ENCODE measurements around the gene ABCF2.

Gene ABCF2

DNA sequence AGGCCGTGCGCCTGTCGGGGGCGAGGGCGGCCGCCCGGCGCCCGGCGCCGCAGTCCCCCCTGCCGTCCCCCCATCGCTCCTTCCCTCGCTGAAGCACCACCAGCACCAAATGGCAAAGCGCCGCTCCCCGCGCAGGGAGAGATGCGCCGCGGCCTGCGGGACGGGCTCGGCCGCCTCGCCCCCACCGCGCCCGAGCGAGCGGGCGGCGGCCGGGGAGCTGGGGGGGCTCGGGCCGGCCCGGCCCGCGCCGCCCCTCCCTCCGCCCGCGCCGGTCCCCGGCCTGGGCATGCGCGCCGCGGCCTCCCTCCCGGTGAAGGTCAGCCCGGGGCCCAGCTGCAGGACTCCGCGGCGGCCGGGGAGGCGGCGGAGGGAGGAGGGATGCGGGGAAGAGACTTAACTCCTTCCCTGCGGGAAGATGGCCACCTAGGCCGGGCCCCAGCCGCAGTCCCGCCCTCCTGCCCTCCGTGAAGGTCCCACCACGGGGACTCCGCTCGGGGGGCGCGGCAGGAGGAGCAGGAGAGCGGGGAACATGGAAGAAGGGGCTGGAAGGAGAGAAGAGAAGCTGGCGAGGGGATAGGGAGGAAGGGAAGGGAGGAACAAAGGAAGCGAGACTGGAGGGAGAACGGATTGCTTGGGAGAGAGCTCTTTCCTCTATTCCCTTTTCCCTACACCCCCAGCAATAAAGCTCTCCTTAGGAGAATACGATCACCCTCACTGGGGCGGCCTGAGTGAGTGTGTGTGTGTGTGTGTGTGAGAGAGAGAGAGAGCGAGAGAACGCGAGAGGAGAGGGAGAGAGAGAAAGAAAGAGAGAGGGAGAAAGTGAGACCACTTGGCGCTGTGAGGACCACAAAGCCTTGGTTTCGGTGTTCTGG lies 24.9 kb upstream of the ABCF2 start:
- DNase-seq: peak; percentile 65

DNA sequence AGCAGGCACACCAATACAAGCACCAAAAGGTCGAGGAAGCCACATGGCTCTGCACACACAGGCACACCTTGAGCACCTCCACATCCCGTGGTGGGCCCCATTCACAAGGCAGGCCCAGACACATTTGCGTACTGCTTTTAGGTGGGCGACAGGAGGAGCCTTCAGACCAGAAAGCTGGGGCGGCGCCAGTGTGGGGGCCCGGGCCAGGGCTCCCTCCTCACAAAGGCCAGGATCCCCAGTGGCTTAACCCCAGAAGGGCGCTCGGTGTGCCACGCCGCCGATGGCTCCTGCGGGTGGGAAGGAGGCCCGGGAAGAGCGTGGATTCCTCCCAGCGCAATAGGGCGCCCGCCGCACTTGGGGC lies 24.3 kb upstream of the ABCF2 start:
- DNase-seq: no peak

DNA sequence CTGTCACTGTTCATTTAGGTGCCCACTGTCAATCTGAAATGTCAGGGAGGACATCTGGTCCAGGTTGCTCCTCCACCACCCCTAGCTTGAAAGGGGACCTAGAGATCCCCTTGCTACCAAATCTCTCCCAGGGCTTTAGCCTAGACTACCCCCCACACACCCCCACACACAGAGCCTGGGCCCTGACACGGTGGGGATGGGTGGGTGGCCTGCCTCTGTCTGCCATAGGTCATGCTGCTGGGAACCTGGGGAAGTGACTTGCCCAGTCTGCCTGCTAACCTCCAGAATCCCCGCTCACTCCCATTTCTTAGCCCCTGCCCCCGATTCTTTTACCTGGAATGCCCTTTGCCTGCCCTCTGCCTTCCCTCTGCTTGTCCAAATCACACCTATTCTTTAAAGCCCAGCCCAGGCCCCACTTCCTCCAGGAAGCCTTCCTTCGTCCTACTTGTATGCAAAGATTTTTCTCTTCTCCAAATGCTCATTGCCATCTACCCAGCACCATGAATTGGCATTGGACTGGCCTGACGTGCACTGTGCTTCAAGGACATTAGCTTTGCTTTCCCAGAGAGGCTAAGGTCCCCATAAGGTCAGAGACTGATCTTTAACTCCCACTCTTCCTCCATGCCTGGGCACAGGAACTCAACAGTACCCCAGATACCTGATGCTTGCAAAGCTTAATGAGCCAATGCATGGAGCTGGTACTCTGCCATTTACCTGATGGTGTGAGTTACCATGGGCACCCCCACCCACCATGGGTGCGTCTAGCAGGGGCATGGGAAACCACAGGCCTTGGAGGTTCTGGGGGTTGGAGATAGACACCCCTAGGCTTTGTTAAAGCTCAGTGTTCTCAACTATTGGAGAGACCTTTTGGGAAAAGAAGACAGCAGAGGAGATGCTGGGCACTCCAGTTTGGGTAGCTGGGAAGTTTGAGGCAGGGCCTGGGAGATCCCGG lies 23.5 kb upstream of the ABCF2 start:
- DNase-seq: no peak

GRCh38 chr7:151249732-151250072 lies 22.7 kb upstream of the ABCF2 start:
- no peak for DNase-seq

- DNase-seq: peak; percentile 12
These were observed 22.2 kb upstream of the ABCF2 start for GRCh38 chr7:151249034-151249731.

DNA sequence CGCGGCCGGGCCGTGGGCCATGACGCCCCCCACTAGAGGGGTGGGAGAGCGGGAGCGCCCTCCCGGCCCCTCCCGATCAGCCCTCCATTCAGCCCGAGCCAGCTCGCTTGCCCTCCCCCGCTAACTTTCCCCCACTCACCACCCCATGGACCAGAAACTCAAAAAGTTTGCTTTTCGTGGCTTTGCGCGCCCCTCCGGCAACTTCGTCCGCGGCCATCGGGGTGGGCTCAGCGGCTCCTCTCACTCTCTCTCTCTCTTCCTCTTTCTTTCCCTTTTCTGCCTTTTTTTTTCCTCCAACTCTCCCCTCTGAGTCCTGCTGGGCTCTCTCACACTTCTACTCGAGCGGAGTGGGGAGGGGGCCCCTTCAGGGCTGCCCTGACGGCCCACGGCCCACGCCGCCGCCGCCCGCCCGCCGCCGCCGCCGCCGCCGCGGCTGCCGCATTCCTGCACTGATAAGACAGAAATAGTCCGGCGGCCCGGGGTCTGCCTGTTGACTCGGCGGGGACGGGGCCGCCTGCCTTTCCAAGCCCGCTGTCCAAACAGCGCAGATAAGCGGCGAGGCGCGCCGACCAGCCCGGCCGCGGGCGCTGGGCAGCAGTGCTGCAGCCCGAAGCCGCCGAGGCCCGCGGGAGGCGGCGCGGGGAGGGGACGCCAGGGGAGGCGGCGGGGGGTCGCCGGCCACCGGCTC lies 21.5 kb upstream of the ABCF2 start, which contains the start of gene SMARCD3:
SMARCD3 (minus strand) TSS at position 349 of the 688 bp plus-strand sequence; CDS start at position 217, 132 bp downstream.
- peak; percentile 27 for DNase-seq

DNA sequence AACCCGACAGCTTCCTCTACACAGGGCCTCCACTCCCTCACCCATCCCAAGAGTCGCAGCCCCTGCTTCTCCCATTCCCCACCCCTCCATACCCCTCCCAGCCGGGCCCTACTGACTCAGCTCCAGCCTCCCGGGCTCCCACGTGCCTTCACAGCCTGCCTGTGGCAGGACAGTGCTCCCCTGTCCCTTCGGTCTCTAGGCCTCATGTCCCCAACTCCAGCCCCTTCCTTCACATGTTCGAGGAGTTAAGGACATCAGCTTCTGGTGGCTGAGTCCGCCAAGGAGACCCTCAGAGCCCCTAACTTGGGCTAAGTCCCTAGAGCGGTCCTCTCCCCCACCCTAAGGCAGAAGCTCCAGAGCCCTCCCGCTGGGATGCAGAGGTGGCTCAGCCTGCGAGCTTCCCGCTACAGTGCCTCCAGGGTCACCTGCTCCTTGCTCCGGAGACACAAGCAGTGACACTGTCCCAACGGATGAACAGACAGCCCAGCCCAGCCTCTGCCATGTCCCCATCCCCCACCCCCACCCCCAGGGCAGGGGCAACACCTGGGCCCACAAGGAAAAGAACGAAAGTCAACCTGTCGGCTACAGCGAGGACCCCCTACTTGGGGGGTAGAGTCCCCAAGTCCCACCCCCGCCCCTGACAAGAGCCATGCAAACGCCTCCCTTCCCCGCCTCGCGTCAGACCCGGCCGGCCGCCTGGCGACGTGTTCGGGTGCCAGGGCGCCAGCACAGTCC lies 20.8 kb upstream of the ABCF2 start:
- DNase-seq: no peak

GRCh38 chr7:151246851-151247580 lies 20.0 kb upstream of the ABCF2 start:
- no peak for DNase-seq

GRCh38 chr7:151246102-151246850 lies 19.3 kb upstream of the ABCF2 start:
- no peak for DNase-seq

DNA sequence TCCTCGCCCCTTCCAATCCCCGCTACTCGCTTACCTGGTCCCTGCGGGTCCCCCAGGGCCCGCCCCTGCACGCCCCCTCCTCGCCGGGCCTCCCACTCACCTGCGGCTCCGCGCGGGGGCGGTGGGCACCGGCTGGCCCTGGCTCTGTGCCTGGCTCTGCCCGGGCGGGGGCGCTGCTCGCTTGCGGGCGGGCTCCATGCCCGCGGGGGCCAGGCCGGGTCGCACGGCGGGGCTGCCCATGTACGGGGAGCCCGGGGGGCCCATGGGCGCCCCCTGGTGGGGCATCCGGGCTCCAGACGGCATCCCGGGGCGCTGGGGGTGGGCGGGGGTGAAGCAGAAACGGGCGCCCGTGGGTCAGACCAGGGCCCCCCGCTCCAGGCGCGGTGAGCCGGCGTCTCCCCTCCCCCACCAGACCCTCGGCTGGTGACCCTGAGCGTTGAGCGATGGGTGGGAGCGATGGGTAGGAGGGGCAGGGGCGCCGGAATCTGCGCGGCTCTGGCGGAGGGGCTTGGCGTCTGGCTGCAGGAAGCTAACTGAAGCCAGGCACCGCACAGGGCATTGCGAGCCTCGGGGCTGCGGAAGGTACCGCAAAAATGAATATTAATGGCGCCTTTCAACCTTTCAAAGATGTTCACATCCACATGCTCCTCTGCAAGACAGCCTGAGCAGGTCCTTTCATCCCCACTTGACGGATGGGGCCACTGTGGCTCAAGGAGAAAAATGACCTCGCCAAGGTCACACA lies 18.5 kb upstream of the ABCF2 start:
- DNase-seq: no peak

DNA sequence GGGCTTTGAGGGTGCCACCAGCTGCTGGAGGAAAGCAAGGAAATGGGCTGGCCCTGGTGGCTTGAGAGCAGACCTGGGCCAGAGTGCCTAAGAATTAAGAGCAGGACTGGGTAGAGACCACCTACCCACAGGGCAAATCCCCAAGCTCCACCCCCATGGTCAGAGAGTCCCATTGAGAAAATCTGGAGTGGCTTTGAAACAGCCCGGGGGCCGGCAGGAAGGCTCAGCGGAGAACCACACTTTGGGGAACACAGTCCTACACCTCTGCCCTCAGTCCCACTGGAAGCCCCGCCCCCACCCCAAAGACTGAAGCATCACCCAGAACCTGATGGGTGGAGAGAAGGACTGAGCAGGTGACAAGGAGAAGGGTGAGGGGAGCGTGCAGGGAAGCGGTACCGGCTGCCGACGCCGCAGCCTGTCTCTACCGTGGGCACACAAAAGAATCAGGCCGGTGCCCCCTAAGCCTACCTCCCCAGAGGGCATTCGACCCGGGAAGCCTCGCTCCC lies 17.9 kb upstream of the ABCF2 start:
- DNase-seq: no peak

DNA sequence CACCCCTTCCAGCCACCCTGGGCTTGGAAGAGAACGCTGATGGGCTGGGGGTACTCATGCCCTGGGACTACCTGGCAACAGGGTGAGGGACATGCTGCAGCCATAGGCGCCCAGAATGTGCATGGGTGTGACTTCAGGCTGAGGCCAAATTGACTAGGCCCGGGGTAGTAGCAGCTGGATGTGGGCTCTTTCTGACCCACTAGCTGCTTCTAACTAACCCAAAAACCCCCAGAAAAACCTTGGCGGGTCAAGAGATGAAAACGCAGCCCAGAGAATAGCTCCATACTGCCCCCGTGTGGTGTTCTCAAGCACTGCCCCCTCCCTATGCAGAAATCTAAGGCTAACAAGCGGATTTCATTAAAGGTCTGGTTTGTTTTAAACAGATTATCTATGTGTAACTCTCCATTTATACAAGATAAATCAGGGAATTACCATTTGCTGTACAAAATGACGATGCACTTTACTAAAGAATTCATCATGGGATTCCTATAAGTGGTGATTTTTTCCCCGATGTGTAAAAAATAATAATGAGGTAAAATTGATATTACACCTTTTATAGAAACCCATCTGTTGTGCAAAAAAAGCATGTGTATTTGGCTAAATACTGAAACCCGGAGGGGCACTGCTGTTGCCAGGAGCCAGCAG lies 17.3 kb upstream of the ABCF2 start:
- peak; percentile 70 for DNase-seq

DNA sequence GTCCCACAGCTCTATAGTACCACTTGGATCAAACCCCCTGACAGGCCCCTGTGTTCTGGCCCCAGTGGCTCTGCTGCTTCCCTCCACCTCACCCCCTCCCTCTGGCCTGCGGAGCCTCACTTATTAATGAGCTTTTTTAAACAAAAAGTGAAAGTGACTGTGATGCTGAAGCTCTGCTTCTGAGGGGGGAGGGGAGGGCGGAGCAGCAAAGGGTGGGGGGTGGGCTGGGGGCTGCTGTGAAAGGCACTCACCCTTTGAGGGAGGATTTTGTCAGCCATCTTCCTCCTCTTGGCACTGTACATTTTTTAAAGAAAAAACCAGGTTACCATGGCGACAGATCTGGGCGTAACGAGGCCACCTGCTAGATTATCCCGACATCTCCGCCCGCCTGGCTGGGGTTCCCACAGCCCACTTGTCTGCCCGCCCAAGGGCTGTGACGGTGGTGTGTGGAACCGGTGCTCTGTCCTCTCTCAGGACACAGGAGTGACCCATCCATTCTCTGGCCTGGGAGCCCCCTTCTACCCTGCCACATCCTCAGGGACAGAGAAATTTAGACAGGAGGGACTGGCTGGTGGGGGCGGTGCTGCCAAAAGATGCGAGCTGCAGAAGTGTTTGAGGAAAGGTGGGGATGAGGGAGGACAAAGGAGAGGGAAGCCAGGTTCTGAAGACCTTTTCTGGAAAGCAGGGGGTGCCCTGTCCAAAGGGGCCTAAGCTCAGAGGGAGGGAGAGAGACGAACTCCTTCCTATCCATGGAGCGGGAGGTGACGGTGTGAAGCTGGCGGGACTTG lies 16.6 kb upstream of the ABCF2 start:
- DNase-seq: peak; percentile 47

- DNase-seq: no peak
These were observed 16.0 kb upstream of the ABCF2 start for GRCh38 chr7:151243045-151243349.

- DNase-seq: no peak
These were observed 15.4 kb upstream of the ABCF2 start for GRCh38 chr7:151242159-151243044.

DNA sequence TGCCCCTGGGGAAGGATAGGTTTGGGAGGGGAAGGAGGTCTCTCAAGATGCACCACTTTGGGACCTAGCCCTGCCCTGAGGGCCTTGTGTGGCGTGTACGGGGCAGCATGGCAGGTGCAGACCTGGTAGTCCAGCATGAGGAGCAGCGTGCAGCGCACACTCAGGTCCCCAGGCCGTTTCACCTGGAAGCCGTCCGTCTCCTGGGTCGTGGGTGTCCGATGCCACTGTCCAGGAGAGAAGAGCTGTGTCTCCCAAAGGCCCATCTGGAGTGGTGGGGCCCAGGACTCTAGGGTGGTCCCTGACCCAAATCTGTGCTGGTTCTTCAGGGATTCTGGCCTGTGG lies 14.7 kb upstream of the ABCF2 start:
- no peak for DNase-seq

All from NCI-H1092 treated with DMSO at 0.1 percent for 48 hours (cell line).